GM18868 (cell line): ENCODE results near the gene ELFN1.
"Not testable (repeated sequence)": the region's sequence is repeated elsewhere in the genome, so short reads cannot be mapped to it uniquely, and the experiment has no call there.

ENCODE experiments used
- ATAC-seq: cut with Tn5 transposase; IDR thresholded peaks from one replicate; pipeline ENCODE4 v1.9.1; 2021; ENCODE audit warnings: mild to moderate bottlenecking, moderate library complexity; ENCODE audit not compliant: unreplicated experiment

The ELFN1 gene

DNA sequence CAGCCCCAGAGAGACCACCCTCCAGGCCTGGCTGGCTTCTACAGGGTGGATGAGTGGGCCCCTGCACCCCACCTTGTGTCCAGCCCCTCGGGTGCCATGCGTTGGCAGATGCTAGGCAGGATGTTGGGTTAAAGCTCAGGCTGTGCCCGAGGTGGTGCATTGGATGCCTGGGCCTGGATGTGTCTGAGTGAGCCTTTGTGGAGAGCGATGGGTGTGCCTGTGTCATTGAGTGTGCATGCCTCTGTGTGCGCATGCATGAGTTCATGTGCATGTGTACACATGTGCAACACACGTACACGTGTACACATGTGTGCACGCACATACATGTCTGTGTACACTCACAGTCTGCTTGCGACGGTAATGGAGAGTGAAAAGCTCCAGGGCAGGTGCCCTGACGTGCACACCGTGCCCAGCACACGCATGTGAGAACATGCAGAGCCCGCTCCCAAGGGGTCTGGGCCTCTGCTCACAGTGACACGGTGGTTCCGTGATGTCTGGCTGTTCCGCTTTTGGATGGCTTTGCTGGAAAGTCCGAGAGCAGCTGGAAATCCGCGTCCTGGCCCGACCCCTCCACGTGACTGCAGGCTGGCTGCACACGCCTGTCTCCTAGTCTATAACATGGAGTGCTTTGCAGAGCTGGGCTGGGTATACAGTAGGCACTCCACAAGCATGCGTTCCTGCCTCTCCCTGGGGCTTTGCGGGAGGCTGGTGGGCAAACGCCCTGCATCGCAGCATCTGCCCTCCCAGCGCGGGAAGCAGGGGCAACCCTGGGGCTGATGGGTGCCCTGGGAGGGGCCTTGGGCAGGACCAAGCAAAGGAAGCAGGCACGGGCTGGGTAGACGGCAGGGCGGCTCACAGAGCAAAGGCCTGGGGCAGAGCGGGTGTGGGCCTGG is 36.9 kb downstream of the ELFN1 start:
- no peak for ATAC-seq

DNA sequence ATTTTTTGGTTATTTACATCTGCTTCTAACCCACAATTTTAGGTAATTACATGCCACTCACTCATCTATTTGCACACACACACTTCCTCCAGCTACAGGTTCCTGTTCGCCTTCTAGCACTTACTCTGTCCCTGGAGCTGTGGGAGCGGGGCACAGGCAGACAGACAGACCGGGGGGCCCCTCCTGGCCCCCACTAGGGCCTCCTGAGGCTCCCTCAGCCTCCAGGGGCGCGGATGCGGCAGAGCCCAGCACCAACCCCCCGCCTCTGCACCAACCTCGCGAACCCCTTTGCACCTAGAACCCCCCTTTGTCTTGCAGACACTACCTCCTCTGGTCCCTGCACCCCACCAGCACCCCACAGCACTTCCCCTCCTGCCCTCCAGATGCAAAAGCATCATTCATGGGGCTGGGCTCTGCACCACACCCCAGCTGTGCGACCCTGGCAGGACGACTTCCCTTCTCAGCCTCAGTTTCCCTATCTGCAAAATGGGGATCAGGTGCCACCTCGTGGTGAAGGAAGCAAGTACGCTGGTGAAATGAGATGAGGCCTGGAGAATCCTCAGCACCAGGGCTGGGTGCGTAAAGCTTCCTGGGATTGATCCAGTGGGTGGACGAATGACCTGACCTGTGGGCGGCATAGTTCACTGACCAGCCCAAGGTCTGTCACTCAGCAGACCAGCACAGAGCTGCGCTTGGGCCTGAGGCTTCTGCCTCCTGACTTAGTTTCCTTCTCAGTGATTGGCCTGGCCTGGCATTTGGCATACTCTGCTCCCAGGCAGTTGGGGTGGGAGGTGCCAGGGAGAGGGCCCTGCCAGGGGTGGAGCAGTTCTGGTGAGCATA is 37.9 kb downstream of the ELFN1 start:
- ATAC-seq = no peak

DNA sequence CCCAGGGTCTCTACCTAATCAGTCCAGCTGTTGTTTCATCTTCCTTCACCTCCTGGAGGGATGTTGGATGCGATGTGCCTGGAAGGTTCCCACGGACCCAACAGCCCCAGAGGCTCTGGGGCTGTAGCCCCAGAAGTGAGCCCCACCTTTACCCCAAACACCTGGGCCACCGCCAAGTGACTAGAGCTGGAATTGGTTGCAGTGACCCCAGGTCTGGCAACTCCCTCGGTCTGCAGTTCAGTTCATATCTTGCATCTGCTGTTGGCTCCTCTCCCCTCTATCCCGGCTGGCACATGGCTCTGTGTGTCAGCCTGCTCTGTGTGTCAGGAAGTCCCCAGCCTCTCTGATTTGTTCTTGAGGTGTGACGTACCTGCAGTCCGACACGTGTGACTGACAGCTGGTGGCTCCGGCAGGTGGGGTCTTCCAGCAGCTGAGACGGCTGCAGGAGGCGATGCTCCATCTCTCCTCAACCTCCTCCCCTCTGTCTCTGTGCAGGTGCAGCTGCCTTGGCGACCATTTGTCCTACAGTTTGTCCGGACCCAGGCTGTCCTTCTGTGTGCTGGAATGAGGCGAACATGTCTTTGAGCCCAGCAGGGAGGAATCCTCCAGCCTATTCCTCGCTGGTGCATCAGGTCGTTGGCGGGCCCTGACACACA is 38.6 kb downstream of the ELFN1 start:
- no peak for ATAC-seq

DNA sequence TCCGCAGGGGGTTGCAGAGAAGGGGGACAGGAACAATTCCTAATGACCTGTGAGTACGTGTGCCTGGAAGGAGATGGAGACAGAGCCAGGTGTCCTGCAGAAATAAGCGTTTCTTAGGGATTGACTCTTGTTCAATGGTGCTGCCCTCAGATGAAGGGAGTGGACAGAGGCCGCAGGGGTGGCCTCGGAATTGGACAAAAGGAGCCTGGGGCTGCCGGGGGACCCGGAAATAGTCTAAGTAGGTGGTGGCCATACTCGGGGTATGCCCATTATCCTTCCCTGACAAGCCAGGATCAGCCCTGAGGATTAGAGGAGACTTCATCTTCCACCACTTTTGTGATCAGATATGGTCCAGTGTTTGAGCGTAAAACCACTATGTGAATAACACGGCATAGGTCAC is 39.2 kb downstream of the ELFN1 start:
- ATAC-seq = no peak

DNA sequence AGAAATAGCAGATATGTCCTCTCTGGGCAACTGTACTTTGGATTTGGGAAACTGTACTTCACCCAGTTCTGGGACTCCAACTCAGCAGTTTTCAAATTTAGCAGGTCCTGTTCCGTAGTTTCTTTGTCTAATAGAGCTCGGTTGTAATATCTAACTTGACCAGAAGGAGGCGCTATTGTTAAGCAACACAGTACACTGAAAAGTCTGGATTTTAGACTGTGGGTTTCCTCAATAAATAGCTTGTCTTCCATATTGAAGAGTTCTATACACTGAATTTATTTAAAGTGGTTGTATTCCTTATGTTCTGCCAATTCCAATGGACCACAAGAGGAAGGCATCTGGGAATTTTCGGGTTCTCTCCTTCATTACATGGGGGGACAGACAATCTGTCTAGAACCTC is 39.8 kb downstream of the ELFN1 start:
- no peak for ATAC-seq

DNA sequence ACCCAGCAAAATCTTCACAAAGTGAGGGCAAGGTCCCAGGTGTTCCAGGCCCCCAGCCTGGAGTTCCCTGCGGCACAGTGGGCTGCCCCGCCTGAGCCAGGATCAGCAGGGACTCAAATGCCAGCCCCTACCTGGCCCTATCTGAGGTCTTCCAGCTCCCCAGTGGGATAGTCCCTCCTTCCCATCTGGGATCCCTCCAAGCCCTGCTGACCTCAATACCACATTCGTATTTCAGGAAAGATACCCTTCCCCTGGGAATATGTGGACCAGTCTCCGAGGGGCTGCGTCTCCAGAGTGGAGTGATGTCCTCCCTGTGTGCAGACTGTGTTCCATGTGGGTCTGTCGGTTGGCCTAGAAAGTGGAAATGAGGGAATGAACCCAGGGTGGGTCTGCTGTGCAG is 40.9 kb downstream of the ELFN1 start:
- no peak for ATAC-seq

DNA sequence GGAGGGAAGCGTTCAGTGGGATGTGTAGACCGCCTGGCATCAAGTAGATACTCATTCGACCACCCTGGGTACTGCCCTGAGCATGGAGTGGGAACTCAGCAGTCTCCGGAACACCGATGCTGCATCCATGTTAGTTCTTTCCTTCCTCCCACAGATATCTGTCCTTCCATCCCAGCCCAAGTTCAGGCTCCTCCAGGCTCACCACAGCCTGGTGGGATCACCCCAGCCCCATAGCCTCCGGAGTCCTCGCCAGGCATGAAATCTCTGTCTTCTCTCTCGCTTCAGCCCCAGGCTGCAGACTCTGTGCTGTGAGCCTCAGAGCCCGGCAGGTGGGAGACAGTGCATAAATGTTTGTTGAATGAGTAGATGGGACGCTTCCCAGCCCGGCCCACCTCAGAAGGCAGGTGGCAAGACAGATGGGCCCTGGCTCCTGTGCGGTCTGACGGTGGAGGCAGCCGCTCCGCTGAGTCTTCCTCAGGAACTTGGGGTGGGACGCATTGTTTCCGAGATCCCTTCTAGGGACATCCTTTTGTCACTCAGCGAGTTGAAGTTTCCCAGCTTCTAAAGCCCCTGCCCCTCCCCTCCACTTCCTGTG is 42.9 kb downstream of the ELFN1 start:
- ATAC-seq = no peak

DNA sequence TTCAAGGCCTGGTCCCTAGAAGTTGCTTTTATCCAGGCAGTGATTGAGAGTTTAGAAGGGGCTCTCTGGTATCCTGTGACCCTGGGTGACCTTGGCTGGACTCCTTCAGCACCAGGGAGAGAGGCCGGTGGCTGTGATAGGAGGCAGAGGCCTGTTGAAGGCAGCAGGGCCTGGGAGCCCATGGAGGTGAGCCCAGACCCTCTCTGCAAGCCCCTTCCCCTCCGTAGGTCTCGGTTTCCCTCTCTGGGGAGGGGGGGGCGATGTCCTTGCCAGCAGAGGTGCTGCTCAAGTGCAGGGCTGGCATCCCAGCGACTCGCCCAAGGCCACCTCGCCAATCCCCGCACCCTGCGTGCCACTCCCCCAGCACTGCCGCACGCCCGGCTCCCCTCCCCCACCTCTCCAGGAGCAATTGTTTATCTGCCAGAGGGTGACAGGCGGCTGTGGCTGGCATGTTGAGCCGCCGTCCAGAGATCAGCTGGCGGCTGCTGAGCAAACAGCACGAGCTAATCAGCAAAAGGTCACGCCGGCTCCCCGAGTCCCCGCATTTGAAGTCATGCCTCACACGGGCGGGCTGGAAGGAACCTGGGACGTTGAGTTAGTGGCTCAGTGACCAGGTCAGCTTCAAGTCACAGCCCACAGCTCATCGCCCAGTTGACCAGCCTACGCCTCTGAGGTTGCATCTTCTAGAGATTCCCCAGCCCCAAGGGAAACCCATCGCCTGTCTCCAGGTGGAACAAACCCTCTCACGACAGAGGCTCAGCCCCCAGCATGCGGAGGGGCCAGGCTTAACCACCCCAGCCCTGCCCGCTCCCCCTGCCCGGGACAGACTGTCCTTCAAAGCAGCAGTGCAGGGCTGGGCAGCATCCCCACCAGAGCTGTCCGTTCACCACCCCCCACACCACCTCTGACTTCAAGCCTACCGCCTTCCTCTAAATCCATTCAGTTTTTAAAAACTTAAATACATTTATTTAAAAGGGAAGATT is 43.7 kb downstream of the ELFN1 start:
- no peak for ATAC-seq

DNA sequence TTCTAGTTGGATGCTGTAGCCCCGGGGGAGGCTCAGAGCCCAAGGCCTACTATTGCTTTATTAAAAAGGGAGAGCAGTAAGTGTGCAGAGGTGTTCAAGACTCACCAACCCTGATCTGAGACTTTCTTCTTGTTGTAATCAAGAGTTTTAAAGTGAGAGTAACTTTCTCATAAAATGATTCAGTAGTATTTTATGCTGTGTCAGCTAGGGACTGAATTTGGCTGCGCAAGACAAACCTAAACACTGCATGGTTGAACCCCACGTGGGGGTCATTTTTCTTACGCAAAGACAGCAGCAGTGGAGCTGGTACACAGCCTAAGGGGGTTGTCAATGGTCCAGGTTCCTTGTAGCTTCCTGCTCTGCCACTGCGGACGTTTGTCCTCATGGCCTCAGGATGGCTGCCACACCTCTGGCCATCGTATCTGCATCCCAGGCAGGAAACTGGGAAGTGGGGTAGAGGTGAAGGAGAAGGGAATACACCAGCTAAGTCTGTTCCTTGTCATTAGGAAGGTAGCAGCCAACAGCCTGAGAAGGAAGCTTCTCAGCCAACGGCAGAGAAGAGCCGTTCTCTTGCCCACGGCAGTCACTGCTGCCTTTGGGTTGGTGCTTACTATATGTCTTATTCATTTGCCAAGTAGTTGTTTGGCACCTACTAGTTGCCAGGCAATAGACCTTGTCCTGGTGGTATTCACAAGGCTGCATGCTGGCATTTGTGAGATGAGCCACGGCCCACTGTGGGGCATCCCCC is 44.7 kb downstream of the ELFN1 start:
- no peak for ATAC-seq

DNA sequence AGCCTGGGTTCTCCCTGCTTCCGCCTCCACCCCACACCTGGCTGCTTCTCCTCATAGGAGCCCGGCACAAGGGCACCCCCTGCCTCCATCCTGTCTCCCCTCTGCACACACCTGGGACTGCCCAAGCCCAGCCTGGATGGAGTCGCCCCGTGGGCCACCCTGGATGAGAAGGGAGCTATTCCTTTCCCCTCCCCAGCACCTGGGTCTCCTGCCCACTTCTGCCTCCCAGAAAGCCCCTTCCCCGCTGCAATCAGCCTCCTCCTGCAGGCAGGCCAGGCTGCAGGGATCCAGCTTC is 45.2 kb downstream of the ELFN1 start:
- no peak for ATAC-seq

DNA sequence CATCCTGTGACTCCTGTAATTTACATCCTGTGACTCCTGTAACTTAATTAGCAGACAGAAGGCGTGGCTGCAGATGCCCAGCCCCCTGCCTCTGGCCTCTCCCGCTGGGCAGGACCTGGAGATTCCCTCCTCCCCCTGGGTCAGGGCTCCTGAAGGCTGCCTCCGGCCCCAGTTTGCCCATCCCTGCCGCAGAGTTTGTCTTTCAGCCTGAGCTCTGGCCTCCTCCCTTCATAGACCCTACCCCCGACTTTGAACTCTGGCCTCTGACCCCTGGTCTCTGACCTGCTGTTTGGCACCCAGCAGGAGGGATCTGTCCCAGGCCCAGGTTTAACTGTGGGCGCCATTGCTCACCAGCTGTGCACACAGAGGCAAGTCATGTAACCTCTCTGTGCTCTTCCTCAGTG is 45.6 kb downstream of the ELFN1 start:
- ATAC-seq = no peak

DNA sequence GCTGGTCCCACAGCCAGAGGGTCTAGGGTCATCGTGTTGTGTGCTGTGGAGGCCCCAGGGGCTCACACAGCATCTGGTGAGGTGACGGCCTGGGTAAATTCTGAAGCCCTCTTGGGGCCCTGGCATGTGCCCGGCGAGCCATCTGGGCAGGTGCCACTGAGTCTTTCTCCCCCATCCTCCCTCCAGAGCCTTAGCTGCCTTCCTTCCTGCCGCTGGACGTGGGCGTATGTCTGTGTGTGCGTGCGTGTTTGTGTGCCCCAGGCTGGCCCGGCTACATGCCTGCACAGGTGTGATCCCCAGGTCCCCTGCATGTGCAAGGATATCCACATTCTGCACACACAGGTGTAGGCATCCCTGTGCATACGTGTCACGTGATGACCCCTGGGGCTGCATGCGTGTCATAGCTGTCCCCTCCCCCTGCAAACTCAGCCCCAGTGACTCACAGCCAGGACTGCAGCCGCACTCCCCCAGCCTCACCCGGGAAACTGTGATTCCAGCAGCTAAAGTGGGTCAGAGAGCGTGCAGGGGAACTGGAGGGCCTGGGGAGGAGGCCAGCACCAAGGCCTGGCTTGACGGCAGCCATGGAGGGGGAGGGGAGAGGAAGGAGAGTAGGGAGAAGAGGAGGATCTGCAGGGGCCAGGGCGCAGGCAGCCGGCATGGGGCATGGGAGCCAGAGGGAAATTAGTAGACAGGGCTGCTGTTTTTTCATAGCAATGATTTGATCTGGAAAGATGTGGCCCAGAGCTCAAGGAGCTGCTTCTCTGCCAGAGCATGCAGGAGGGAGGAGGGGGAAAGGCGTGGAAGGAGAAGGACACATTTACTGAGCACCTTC is 46.4 kb downstream of the ELFN1 start:
- no peak for ATAC-seq

DNA sequence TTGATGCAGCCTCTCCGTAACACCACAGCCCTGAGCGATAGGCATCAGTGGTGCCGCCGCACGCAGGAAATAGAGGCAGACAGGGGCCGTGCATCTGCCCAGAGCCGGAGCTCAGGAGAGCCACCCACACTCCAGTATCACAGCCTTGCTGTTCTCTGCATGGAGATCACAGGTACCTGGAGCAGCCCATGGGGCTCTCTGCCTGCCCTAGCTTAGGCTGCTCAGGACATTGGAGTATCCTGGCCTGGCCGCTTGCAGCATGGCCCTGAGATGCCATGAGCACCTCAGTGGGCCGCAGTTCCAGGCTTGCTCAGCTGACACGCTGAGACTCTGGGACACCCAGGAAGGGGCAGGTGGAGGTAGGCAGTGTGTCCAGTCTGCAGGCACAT is 47.0 kb downstream of the ELFN1 start:
- no peak for ATAC-seq

DNA sequence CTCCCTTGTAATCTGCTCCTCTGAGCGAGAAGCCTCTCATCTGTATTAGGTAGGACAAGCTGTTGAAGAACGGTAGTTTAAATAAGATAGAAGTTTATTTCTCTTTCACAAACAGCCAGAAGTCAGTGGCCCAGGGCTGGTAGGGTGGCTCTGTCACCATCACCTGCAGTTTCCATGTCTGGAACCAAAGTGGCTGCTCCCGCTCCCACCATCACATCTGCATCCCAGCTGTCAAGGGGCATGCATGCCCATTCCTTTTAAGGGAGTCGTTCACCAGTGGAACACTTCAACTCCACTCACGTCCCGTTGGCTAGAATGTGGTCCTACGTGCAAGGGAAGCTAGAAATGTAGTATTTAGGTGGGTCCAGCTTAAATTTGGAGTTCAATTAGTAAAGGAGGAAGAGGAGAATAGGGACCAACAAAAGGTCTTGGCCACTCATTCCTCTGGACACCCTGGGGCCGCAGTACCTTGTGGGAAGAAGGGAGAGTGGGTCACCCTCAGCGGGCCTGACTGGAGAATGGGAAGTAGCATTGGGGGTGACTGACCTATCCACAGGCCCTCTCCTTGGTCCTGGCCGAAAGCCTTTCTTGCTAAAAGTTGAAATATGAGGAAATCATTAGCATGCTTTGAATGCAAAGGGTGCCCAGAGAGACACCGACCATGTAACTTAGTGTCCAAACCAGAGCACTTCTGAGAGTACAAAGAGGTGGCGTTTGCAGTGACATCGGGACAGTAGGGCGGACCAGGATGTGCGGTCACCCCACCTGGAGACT is 48.0 kb downstream of the ELFN1 start:
- ATAC-seq = no peak

DNA sequence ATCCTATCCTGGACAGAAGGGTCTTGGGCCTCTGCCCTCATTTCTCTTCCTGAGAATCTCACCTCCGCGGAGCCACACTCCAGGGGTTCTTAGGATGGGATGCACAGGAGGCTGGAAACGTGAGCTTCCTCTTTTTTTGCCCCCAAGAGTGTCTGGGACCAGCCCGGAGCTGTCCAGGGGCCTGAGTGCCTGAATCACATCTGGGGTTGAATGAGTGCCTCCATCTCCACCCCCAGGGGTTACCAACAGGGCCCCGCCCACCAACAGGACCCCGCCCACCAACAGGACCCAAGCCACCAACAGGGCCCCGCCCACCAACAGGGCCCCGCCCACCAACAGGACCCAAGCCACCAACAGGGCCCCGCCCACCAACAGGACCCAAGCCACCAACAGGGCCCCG is 48.8 kb downstream of the ELFN1 start:
- ATAC-seq = not testable (repeated sequence)

DNA sequence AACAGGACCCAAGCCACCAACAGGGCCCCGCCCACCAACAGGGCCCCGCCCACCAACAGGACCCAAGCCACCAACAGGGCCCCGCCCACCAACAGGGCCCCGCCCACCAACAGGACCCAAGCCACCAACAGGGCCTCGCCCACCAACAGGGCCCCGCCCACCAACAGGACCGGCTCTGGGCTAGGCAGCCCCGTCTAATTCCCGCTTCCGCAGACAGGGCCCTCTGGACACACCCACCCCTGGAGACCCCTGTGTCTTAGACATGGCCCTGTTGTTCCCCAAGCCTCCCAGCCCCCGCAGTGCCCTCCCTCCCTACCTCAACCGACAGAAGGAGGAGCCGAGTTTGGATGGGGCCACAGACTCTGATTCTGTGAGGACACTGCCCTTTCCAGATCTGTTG is 49.2 kb downstream of the ELFN1 start:
- ATAC-seq = not testable (repeated sequence)

DNA sequence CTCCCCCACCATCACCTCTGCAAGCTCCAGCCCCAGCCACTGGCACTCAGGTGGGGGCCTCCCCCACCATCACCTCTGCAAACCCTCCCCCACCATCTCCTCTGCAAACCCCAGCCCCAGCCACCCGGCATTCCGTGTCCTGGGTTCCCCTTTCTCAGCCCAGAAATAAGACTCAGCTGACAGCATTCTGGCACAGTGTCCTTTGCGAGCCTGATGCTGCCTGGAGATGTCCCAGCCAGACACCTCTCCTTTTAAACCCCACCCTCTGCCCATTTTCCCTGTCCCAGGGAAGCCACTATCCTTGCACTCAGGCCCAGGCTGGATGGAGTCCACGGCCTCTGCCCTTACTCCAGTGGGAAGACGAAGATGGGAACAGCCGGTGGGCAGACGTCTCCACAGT is 49.8 kb downstream of the ELFN1 start:
- ATAC-seq = no peak

DNA sequence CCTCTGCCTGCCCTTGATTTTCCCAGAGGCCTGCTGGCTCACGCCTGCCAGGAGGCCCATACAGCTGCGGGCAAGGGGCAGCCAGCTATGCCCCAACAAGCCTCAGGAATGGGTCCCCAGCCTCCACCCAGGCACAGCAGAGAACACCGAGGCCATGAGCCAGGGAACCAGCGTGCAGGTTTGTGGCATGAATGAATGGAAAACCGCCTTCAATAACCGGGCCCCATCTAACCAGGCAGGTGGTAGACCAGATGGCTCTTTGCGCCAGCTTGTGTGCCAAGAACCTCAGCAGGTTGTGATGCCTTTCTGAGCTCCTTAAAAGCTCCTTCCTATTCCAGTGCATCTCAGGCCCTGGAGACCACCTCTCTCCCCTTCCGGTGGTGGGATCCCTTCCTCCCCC is 50.2 kb downstream of the ELFN1 start:
- ATAC-seq = no peak
